KOPT-K1 (cell line): ENCODE measurements around the gene ASRGL1.

Experiments
- H3K27ac ChIP-seq: fragments of 200-600 bp; sonication (generic); 2 replicates; pipeline ENCODE4 v1.5.1; 2016; ENCODE audit warnings: antibody characterized with exemption, mild to moderate bottlenecking, low read depth, low read length; ENCODE audit not compliant: poor library complexity, severe bottlenecking
- H3K36me3 ChIP-seq: fragments of 200-600 bp; sonication (generic); 2 replicates; pipeline ENCODE4 v1.5.1; 2017; ENCODE audit warnings: antibody characterized with exemption, mild to moderate bottlenecking, low read length, moderate library complexity; ENCODE audit not compliant: insufficient read depth
- H3K9me3 ChIP-seq: fragments of 200-600 bp; sonication (generic); 2 replicates; pipeline ENCODE4 v1.5.1; 2017; ENCODE audit warnings: antibody characterized with exemption, low read length, mild to moderate bottlenecking; ENCODE audit not compliant: insufficient read depth, poor library complexity, severe bottlenecking

The ASRGL1 gene

DNA sequence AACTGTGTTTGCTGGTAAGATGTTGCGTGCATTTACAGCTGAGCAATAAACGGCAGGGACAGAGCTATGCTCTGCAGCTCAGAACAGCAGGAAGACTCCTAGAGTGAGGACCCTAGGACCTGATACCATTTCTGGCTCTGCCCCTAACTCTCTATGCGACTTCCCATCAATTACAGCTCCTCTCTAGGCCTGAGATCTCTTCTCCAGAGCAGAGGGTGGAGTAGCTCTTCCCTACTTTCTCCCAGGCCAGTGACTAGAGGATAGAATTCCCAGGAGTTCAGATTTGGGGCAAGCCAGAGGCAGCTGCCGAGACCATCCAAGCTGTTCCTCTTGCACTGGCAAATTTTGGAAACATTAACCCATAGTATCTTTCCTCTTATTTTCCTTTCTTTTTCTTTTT, 68.8 kb downstream of the ASRGL1 start:
- H3K36me3 ChIP-seq = no peaks in the 10 kb centered on the region
- H3K9me3 ChIP-seq = no peaks in the 10 kb centered on the region
- no peak overlapping the region for H3K27ac ChIP-seq

DNA sequence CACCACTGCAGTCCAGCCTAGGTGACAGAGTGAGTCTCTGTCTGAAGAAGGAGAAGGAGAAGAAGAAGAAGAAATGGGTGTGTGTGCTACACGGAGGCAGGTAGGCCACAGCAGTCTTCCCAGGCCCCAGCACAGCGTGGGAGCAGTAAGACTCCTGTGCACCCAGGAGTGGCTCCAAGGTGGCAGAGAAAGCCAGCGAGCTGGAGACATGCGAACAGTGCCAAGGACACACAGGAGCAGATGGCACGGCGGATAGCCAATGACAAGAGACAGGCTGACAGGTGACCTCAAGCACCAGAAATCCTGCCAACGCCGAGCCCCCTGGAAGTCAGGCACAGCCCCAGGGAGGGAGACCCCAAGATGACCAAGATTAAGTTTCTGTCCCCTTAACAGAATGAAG, 72.6 kb downstream of the ASRGL1 start:
- Histone ChIP-seq H3K36me3 (no peaks in the 10 kb centered on the region), H3K9me3 (no peaks in the 10 kb centered on the region), H3K27ac (no peak overlapping the region)

DNA sequence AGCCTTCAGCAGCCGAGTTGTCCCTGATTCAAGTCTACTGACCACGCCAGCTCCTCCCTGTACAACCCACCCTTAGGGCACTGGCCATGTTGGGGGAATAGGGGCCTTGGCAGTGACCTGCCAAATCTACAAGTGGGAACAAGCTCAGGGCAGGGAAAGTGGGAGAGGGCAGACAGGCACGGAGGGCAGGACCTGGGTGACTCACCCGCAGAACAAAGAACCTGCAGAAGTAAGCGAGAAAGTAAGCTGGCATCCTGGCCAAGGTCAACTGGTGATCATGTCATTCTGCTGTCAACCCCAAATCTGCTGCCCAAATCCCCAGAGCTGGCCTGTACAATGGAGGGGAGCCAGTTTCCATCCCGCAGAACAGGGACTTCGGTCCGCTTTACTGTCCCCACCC, 73.7 kb downstream of the ASRGL1 start:
- no peaks in the 10 kb centered on the region for H3K36me3 ChIP-seq
- no peaks in the 10 kb centered on the region for H3K9me3 ChIP-seq
- no peak overlapping the region for H3K27ac ChIP-seq

DNA sequence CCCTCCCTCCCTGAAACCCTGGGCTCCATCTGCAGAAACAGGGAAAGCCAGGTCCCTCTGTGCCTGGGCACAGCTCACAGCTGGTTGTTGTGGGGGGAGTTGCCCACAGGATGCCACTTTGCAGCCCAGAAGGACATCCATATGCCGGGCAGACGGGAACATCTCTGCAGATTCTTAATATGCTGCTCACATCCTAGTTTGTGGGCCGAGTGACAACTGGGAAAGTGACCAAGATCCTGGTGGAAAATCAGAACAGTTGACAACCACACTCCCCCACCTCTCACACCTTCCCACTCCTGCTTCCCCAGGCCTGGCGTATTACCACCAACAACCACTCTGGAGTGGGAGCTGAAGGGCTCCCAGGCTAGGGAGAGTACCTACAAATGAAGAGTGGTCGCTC, 74.3 kb downstream of the ASRGL1 start:
- no peak overlapping the region for H3K27ac ChIP-seq

DNA sequence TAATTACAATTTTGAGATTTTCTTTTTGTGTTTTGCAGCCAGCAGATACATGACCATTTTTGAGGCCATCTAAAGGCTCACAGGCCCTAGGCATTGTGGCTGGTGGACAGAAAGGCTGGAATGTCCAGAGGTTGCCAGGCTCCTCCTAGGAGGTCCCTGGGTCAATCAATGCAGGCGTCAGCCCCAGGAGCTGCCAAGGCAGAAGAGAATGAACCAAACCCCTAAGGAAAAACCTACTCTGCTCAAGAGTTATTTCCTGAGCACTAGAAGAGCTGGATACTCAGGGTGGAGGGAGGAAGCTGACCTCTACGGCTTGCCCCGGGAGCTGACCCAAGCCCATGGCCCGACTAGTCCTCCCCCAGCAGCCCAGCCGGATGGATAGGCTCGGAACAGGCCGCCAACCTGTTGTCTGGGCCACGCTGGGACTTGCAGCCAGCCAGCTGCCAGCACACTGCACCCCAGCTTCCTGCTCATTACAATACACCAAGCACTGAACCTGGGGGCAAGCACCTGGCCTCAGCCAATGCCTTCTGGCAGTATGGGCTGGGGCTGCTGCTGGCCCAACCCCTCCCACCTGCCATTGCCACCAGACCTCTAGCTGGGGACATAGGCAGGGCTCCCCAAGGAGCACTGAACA, 75.9 kb downstream of the ASRGL1 start:
- no peak overlapping the region for H3K27ac ChIP-seq
- no peaks in the 10 kb centered on the region for H3K36me3 ChIP-seq
- no peaks in the 10 kb centered on the region for H3K9me3 ChIP-seq

More for the DNA sequence above, 74.3 kb downstream of the ASRGL1 start:
- H3K9me3 ChIP-seq = no peaks in the 10 kb centered on the region
- H3K36me3 ChIP-seq = no peaks in the 10 kb centered on the region

DNA sequence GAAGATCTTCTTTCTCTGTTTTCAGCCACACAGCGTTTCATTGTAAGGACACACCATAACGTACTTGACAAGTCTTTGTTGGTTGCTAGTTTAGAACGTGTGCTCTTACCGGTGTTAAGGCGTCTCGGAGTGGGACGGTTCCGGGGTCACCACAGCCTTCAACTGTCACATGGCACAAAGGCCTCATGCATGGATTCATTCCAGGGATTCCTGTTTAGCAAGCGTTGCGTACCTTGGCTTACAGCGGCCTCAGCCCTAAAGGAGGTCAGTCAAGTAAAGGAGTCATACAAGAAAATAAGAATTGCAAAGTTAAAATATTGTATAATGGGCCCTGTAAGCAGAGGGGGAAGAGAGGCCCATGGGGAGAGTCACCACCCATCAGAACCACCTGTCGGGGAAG, 79.3 kb downstream of the ASRGL1 start:
- Histone ChIP-seq H3K36me3 (no peaks in the 10 kb centered on the region), H3K27ac (no peak overlapping the region), H3K9me3 (no peaks in the 10 kb centered on the region)

DNA sequence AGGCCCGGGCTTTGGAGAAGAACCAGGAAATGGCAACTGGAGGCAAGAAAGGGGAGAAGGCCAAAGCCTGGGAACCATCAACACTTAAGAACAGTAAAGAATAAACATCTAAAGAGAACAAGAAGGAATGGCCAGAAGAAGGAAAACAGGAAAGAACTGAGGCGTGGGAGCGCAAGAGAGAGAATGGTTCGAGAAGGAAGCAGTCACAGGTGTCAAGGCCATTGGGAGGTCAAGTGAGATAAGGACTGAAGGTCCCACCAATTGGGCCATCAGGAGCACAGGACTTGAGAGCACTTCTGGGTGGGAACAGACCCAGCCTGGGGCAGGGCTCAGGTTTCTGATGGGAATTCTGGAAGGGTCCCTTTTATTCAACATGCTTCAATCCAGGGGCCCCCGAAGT, 80.9 kb downstream of the ASRGL1 start:
- Histone ChIP-seq H3K36me3 (no peaks in the 10 kb centered on the region), H3K9me3 (no peaks in the 10 kb centered on the region), H3K27ac (no peak overlapping the region)

- Histone ChIP-seq H3K36me3 (no peaks in the 10 kb centered on the region), H3K27ac (no peak within 1 kb of the TSS), H3K9me3 (no peaks in the 10 kb centered on the region)
Measured at GRCh38 chr11:62418733-62419132, 81.5 kb downstream of the ASRGL1 start, which contains the start of gene SCGB1A1. SCGB1A1 (plus strand) TSS chr11:62419033; CDS start chr11:62419096, 63 bp downstream.

DNA sequence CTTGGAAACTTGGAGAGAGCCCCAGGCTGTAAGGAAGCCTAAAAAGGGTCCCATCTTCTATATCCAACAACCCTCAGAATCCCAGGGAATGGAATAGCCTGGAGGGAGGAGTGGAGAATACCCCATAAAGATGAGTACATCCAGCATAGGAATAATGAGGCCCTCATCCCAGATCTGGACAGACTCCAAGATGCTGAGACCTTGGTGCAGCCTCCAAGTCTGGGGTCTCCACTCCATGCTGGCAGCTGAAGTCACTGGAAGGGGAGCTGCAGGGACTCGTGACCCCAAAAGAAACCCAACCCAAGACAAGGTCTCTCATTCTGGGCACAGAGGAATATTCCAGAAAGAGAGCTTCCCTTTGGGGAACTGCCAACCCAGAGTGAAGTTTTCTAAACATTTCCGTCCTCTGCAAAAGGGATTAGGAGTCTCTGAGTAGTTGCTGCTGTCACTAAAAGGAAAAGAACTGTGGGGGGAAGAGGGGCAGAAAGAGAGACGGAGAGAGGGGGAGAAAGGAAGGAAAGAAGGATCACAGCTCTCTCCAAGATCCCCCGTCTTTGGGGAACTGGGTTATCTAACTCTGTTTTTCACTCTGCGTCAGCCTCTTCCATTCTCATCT, 82.2 kb downstream of the ASRGL1 start:
- no peaks in the 10 kb centered on the region for H3K36me3 ChIP-seq
- no peak overlapping the region for H3K27ac ChIP-seq
- no peaks in the 10 kb centered on the region for H3K9me3 ChIP-seq

DNA sequence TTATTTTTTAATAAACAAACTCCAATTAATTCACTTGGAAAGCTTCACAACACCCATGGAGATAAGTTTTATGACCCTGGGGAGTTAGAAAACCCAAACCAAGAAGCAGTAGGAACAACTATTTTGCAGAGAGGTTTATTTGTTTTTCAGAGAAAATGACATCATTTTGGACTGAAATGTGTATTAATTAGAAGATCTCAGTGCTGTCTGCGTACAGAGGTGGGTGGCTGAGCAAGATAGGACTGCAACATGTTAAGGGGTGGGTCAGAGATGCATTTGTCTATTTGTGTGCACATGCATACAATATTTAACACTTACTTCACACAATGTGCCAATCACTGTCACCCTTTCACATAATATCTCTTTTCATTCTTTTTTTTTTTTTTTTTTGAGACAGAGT, 82.7 kb downstream of the ASRGL1 start:
- H3K27ac ChIP-seq = no peak overlapping the region
- H3K36me3 ChIP-seq = no peaks in the 10 kb centered on the region
- no peaks in the 10 kb centered on the region for H3K9me3 ChIP-seq

- Histone ChIP-seq H3K27ac (no peak overlapping the region), H3K9me3 (no peaks in the 10 kb centered on the region), H3K36me3 (no peaks in the 10 kb centered on the region)
Measured at GRCh38 chr11:62420882-62421281, 83.6 kb downstream of the ASRGL1 start.

DNA sequence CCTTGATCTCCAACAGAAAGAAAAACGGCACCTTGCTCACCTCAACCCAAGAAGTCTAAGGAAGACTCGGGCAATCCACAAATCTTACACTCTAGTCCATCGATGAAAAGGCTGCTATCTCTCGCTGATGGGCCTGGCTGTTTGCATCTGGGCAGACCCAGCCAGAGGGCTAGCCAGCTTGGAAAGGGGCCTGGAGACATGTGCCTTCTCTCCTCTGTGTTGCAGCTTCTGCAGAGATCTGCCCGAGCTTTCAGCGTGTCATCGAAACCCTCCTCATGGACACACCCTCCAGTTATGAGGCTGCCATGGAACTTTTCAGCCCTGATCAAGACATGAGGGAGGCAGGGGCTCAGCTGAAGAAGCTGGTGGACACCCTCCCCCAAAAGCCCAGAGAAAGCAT, 84.7 kb downstream of the ASRGL1 start:
- Histone ChIP-seq H3K36me3 (no peaks in the 10 kb centered on the region), H3K27ac (no peak overlapping the region), H3K9me3 (no peaks in the 10 kb centered on the region)

DNA sequence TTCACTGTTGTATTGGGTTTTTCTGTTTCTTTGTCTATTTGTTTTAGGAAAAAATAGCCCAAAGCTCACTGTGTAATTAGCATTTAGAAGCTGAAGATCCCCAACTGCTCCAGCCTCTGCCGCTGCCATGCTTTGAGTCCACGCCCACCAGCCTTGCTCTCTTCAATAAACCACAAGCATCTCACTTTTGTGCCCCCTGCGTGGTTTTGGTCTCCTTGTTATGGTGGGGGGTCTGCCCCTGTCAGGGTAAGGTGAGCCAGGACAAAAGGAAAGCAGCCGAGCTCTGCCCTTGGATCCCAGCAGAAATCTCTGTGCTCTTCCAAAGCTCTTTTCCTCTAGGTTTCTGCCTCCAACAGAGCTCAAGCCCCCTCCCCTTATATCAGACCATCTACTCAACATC, 85.8 kb downstream of the ASRGL1 start:
- Histone ChIP-seq H3K9me3 (no peaks in the 10 kb centered on the region), H3K27ac (no peak overlapping the region), H3K36me3 (no peaks in the 10 kb centered on the region)

- no peak overlapping the region for H3K27ac ChIP-seq
- H3K9me3 ChIP-seq = no peaks in the 10 kb centered on the region
- no peaks in the 10 kb centered on the region for H3K36me3 ChIP-seq
Measured at GRCh38 chr11:62427630-62428233, 90.5 kb downstream of the ASRGL1 start.

DNA sequence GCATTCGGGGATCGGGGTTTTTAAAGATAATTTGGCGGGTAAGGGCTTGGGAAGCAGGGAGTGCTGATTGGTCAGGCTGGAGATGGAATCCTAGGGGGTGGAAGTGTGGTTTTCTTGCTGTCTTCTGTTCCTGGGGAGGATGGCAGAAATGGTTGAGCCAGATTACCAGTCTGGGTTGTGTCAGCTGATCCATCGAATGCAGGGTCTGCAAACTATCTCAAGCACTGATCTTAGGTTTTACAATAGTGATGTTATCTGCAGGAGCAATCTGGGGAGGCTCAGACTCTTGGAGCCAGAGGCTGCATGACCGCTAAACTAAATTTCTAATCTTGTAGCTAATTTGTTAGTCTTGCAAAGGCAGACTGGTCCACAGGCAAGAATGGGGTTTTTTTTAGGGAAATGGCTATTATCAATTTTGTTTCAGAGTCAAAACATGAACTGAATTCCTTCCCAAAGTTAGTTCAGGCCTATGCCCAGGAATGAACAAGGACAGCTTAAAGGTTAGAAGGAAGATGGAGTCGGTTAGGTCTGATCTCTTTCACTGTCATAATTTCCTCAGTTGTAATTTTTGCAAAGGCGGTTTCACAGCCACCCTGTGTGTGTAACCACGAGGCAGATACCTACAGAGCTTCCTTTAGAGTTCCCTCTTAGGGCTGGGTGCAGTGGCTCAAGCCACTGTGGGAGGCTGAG, 91.8 kb downstream of the ASRGL1 start:
- H3K9me3 ChIP-seq = no peaks in the 10 kb centered on the region
- H3K27ac ChIP-seq = no peak overlapping the region
- H3K36me3 ChIP-seq = no peaks in the 10 kb centered on the region
